LNCAP (cell line): Measurements from ENCODE around the gene ERICH6B.

Experiments
- CTCF ChIP-seq: fragments of 450-650 bp; IDR thresholded peaks from 2 replicates; pipeline ENCODE4 v1.5.1; 2017; ENCODE audit warnings: mild to moderate bottlenecking

Gene ERICH6B

GRCh38 chr13:45594227-45594626 is 21.3 kb downstream of the ERICH6B start:
- TF ChIP-seq CTCF: no peak

DNA sequence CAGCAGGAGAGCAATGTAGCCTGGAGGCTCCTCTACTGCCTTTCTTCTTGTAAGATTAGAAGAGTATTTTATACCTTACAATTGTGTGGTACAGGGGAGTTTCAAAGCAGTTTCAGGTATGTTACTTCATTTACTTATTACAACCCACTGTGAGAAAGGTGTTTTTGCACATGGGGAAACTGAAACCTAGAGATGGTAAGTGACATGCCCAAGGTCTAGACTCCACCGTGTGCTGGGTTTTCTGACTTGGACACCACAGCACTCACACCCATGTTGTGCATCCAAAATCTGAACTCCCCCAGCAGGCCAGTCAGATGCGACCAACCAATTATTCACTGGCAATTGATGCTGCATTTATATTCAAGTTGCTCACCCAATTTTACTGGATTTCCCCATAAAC is 22.8 kb downstream of the ERICH6B start:
- TF ChIP-seq CTCF: no peak

DNA sequence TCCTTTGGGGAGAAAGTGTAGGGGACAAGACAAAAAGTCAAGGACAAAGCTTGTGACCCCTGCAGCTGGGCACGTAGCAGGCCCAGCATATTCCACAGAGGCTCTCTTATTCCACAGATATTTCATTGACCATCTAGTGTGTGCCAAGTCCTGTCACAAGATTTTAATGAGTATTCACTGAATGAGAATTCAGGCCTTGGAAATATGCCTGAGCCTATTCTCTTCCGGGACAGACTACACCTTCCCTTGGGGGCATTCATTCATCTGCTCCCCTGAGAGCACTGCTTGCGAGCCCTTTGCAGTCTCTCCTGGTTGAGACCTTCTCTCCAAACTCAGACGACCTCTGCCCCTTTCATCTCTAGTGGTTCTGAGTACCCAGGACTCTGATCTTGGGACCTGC is 25.5 kb downstream of the ERICH6B start:
- no peak for TF ChIP-seq CTCF

DNA sequence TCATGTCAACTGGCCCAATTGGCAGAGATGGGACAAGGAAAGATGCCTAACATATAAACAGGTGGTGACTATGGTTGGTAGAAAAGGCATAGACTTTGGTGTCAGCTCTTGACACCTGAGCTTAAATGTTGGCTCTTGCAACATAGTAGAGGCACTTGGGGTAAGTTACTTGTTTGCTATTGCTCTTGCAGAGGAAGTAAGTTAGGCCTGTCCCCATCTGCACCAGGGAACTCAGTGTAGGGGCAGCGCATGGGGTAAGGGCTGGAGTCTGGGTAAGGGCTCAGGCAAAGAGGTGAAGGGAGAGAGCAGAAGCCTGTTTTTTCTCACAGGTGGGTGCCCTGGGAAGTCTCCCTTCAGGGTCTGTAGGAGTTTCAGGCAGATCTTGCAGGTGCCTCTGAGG is 27.6 kb downstream of the ERICH6B start:
- no peak for TF ChIP-seq CTCF

GRCh38 chr13:45584816-45585215 is 30.7 kb downstream of the ERICH6B start:
- TF ChIP-seq CTCF: peak; percentile 25; the same call in 1 of the 2 replicates

DNA sequence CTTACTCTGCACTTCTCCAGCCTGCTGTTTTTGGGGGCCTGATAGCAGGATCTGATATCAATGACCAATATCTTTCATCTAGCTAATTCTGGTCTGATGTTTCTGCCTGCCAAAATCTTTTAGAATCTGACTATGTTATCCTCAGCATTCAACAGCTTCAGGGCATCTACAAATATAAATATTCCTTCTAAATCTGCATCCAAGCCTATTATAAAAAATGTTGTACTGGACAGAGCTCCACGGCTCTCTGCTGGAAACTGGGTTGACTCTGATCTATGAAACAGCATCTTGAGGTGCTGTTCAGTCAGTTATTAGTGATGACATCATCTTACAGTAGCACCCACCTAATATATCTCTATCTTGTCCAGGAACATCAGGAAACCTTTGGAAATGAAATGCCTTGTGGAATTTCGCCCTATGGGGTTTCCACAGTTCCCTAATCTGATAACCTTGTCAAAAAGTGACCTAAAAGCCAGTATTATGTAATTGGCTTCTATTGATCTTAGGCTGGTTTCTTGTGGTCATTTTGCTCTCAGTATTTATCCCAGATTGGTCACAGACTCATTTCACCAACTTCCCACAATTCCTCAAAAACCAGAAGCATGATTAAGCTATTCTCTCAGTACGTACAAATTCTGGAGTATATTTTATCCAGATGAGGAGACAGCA is 33.0 kb downstream of the ERICH6B start:
- TF ChIP-seq CTCF: no peak

DNA sequence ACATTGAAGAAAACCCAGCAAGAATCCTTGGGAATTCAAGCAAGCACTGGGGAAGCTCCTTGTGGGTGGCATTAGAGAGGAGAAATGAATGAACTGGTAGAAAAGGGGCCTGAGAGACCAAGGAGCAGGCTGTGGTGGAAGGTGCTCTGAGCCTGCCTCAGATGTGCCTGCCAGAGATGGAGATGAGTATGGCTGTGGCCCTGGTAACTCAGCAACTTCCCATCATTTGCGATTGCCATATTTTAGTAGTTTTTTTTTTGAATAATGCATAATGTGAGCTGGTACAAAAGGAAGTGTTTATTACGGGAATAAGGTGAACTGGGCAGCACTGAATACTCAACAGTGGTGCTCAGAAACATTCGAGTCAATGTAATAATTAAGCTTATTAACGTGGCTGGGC is 39.1 kb downstream of the ERICH6B start:
- no peak for TF ChIP-seq CTCF

GRCh38 chr13:45575830-45576180 is 39.7 kb downstream of the ERICH6B start:
- TF ChIP-seq CTCF: no peak
